ENCODE results near the gene EFCAB11.
"Not testable (repeated sequence)": the region's sequence is repeated elsewhere in the genome, so short reads cannot be mapped to it uniquely, and the experiment has no call there.

EFCAB11 gene

GRCh38 chr14:89910691-89911009 is 43.9 kb downstream of the EFCAB11 start:
- no peak for DNase-seq

- no peak for DNase-seq
Measured at GRCh38 chr14:89909586-89909985, 44.9 kb downstream of the EFCAB11 start.

GRCh38 chr14:89908712-89909450 is 45.6 kb downstream of the EFCAB11 start:
- DNase-seq = no peak

- no peak for DNase-seq
Measured at GRCh38 chr14:89907655-89908054, 46.9 kb downstream of the EFCAB11 start.

GRCh38 chr14:89906000-89906399 is 48.5 kb downstream of the EFCAB11 start:
- no peak for DNase-seq

- DNase-seq = no peak
Measured at GRCh38 chr14:89903340-89903952, 51.1 kb downstream of the EFCAB11 start.

GRCh38 chr14:89902881-89903280 is 51.6 kb downstream of the EFCAB11 start:
- DNase-seq = no peak

GRCh38 chr14:89900802-89901201 is 53.7 kb downstream of the EFCAB11 start:
- no peak for DNase-seq

GRCh38 chr14:89899917-89900663 is 54.4 kb downstream of the EFCAB11 start:
- DNase-seq = no peak

- DNase-seq = no peak
Measured at GRCh38 chr14:89899291-89899690, 55.2 kb downstream of the EFCAB11 start.

- not testable (repeated sequence) for DNase-seq
Measured at GRCh38 chr14:89893388-89893787, 61.1 kb downstream of the EFCAB11 start.

GRCh38 chr14:89892953-89893352 is 61.6 kb downstream of the EFCAB11 start:
- DNase-seq = no peak

- DNase-seq = not testable (repeated sequence)
Measured at GRCh38 chr14:89891721-89892120, 62.8 kb downstream of the EFCAB11 start.

GRCh38 chr14:89891055-89891454 is 63.5 kb downstream of the EFCAB11 start:
- no peak for DNase-seq

GRCh38 chr14:89890589-89890988 is 63.9 kb downstream of the EFCAB11 start:
- DNase-seq = no peak

GRCh38 chr14:89889626-89890025 is 64.9 kb downstream of the EFCAB11 start:
- no peak for DNase-seq

- DNase-seq = no peak
Measured at GRCh38 chr14:89884761-89885160, 69.8 kb downstream of the EFCAB11 start.

GRCh38 chr14:89881839-89882238 is 72.7 kb downstream of the EFCAB11 start:
- no peak for DNase-seq

- not testable (repeated sequence) for DNase-seq
Measured at GRCh38 chr14:89874091-89874490, 80.4 kb downstream of the EFCAB11 start.

- no peak for DNase-seq
Measured at GRCh38 chr14:89870316-89870715, 84.2 kb downstream of the EFCAB11 start.

GRCh38 chr14:89869606-89870005 is 84.9 kb downstream of the EFCAB11 start:
- DNase-seq = no peak

- no peak for DNase-seq
Measured at GRCh38 chr14:89866458-89866857, 88.1 kb downstream of the EFCAB11 start.

- no peak for DNase-seq
Measured at GRCh38 chr14:89865153-89865552, 89.4 kb downstream of the EFCAB11 start.

GRCh38 chr14:89862856-89863255 is 91.7 kb downstream of the EFCAB11 start:
- DNase-seq = no peak
